Activated CD4-positive, alpha-beta memory T cell treated with anti-CD3 and anti-CD28 coated beads for 36 hours (primary cell): ENCODE measurements around the gene VPREB3. TPM values are rescaled to one million over a fixed set of nuclear protein-coding genes. Genes with fewer than 3 reads are reported as not detected.

Source experiments
- CTCF ChIA-PET: fragments of 350-600 bp; sonication (Branson Sonifier 250); formaldehyde crosslinking; loops from one replicate; lab custom pipeline; 2021; ENCODE audit warnings: antibody characterized with exemption, inconsistent platforms; lab: Charles Lee
- POLR2A ChIA-PET: fragments of 350-600 bp; sonication (Branson Sonifier 250); formaldehyde crosslinking; loops from one replicate; lab custom pipeline; 2021; ENCODE audit warnings: antibody characterized with exemption; lab: Charles Lee
- DNase-seq: peaks from one replicate; pipeline ENCODE4 v3.0.0-alpha.2; 2020
- H3K27ac Mint-ChIP-seq: one replicate; pipeline ENCODE4 v1.8.0; 2021; ENCODE audit warnings: mixed read lengths
- H3K27me3 Mint-ChIP-seq: one replicate; pipeline ENCODE4 v1.8.0; 2021; ENCODE audit warnings: mixed read lengths
- H3K36me3 Mint-ChIP-seq: one replicate; pipeline ENCODE4 v1.8.0; 2021; ENCODE audit warnings: mixed read lengths
- H3K4me1 Mint-ChIP-seq: one replicate; pipeline ENCODE4 v1.8.0; 2021; ENCODE audit warnings: low read depth, mixed read lengths
- H3K4me3 Mint-ChIP-seq: one replicate; pipeline ENCODE4 v1.8.0; 2021; ENCODE audit warnings: mild to moderate bottlenecking, mixed read lengths
- H3K9me3 Mint-ChIP-seq: one replicate; pipeline ENCODE4 v1.8.0; 2021; ENCODE audit warnings: mixed read lengths
- intact Hi-C: fragments of 100-400 bp; cut with micrococcal nuclease; formaldehyde crosslinking; loops from one replicate; pipeline ENCODE4 v1.15.1; 2023
- total RNA-seq, 2 experiments: library from RNA; stranded (reverse); gene quantifications; one replicate each; pipeline ENCODE4 v1.2.3, GENCODE V29; 2021

VPREB3 gene
- not detected for total RNA-seq

GRCh38 chr22:23754220-23754919 lies at the start of gene VPREB3:
Gene VPREB3, minus strand, starts transcription at chr22:23754425. Its CDS starts 62 bp downstream, at chr22:23754363.
- DNase-seq: no peak
- Mint-ChIP-seq H3K27ac (no peak within 1 kb of the TSS), H3K36me3 (no peaks in the 10 kb centered on the region), H3K4me3 (no peak within 1 kb of the TSS), H3K4me1 (peaks cover 12% of the 10 kb centered on the region), H3K27me3 (no peaks in the 10 kb centered on the region), H3K9me3 (no peaks in the 10 kb centered on the region)
- intact Hi-C loops: no loop called here
- POLR2A ChIA-PET: no interaction called here
- CTCF ChIA-PET: interaction anchor here (1.2 to 1.7 kb wide), 2 partner anchors 12 to 15 kb away, joined by 3 to 5 read pairs; no protein-coding TSS in a partner anchor

- no peaks in the 10 kb centered on the region for H3K4me1 Mint-ChIP-seq
- no peaks in the 10 kb centered on the region for H3K9me3 Mint-ChIP-seq
- no peak overlapping the region for H3K4me3 Mint-ChIP-seq
- ChIA-PET CTCF (no interaction called here), POLR2A (interaction anchor here (0.6 kb wide), 1 partner anchor 654 kb away, joined by 3 read pairs; no protein-coding TSS in a partner anchor)
- intact Hi-C loops: no loop called here
- peaks cover 28% of the 10 kb centered on the region for H3K36me3 Mint-ChIP-seq
- DNase-seq: no peak
- no peaks in the 10 kb centered on the region for H3K27me3 Mint-ChIP-seq
- no peak overlapping the region for H3K27ac Mint-ChIP-seq
These were observed 49.0 kb upstream of the VPREB3 start for GRCh38 chr22:23803001-23803819.

- intact Hi-C loops: no loop called here
- H3K27ac Mint-ChIP-seq: no peak overlapping the region
- peaks cover 28% of the 10 kb centered on the region for H3K36me3 Mint-ChIP-seq
- H3K27me3 Mint-ChIP-seq: no peaks in the 10 kb centered on the region
- no peak overlapping the region for H3K4me3 Mint-ChIP-seq
- POLR2A ChIA-PET: no interaction called here
- H3K9me3 Mint-ChIP-seq: no peaks in the 10 kb centered on the region
- CTCF ChIA-PET: no interaction called here
- DNase-seq: no peak
- no peaks in the 10 kb centered on the region for H3K4me1 Mint-ChIP-seq
These were observed 47.7 kb upstream of the VPREB3 start for GRCh38 chr22:23801886-23802377.

GRCh38 chr22:23801238-23801821 lies 47.1 kb upstream of the VPREB3 start:
- no peaks in the 10 kb centered on the region for H3K27me3 Mint-ChIP-seq
- ChIA-PET POLR2A (no interaction called here), CTCF (no interaction called here)
- H3K9me3 Mint-ChIP-seq: no peaks in the 10 kb centered on the region
- no peaks in the 10 kb centered on the region for H3K4me1 Mint-ChIP-seq
- no peak for DNase-seq
- no peak overlapping the region for H3K4me3 Mint-ChIP-seq
- H3K27ac Mint-ChIP-seq: no peak overlapping the region
- peaks cover 32% of the 10 kb centered on the region for H3K36me3 Mint-ChIP-seq
- intact Hi-C loops: no loop called here

- Mint-ChIP-seq H3K27ac (no peak overlapping the region), H3K9me3 (no peaks in the 10 kb centered on the region), H3K27me3 (no peaks in the 10 kb centered on the region), H3K4me3 (no peak overlapping the region), H3K36me3 (peaks cover 36% of the 10 kb centered on the region), H3K4me1 (no peaks in the 10 kb centered on the region)
- DNase-seq: no peak
- POLR2A ChIA-PET: no interaction called here
- CTCF ChIA-PET: no interaction called here
- intact Hi-C loops: no loop called here
These were observed 46.3 kb upstream of the VPREB3 start for GRCh38 chr22:23800297-23801237.

GRCh38 chr22:23796461-23796860 lies 42.2 kb upstream of the VPREB3 start:
- H3K4me3 Mint-ChIP-seq: no peak overlapping the region
- no peak overlapping the region for H3K27ac Mint-ChIP-seq
- CTCF ChIA-PET: no interaction called here
- no peaks in the 10 kb centered on the region for H3K9me3 Mint-ChIP-seq
- DNase-seq: no peak
- intact Hi-C loops: no loop called here
- peaks cover 28% of the 10 kb centered on the region for H3K36me3 Mint-ChIP-seq
- H3K27me3 Mint-ChIP-seq: no peaks in the 10 kb centered on the region
- POLR2A ChIA-PET: no interaction called here
- H3K4me1 Mint-ChIP-seq: no peaks in the 10 kb centered on the region

GRCh38 chr22:23793326-23793725 lies 39.1 kb upstream of the VPREB3 start:
- no peaks in the 10 kb centered on the region for H3K27me3 Mint-ChIP-seq
- no peak for DNase-seq
- no peak overlapping the region for H3K27ac Mint-ChIP-seq
- intact Hi-C loops: no loop called here
- H3K9me3 Mint-ChIP-seq: no peaks in the 10 kb centered on the region
- H3K36me3 Mint-ChIP-seq: peaks cover 15% of the 10 kb centered on the region
- H3K4me1 Mint-ChIP-seq: peaks cover 11% of the 10 kb centered on the region
- no peak overlapping the region for H3K4me3 Mint-ChIP-seq
- CTCF ChIA-PET: interaction anchor here (0.6 kb wide), 1 partner anchor 72 kb away, joined by 3 read pairs; no protein-coding TSS in a partner anchor
- POLR2A ChIA-PET: no interaction called here

- CTCF ChIA-PET: no interaction called here
- intact Hi-C loops: no loop called here
- H3K36me3 Mint-ChIP-seq: peaks cover 10% of the 10 kb centered on the region
- H3K4me1 Mint-ChIP-seq: peaks cover 18% of the 10 kb centered on the region
- POLR2A ChIA-PET: no interaction called here
- no peak overlapping the region for H3K4me3 Mint-ChIP-seq
- H3K27me3 Mint-ChIP-seq: no peaks in the 10 kb centered on the region
- DNase-seq: no peak
- H3K9me3 Mint-ChIP-seq: no peaks in the 10 kb centered on the region
- no peak overlapping the region for H3K27ac Mint-ChIP-seq
These were observed 37.8 kb upstream of the VPREB3 start for GRCh38 chr22:23791738-23792645.

GRCh38 chr22:23790819-23791737 lies 36.9 kb upstream of the VPREB3 start:
- H3K4me1 Mint-ChIP-seq: peaks cover 25% of the 10 kb centered on the region
- intact Hi-C loops: no loop called here
- no peaks in the 10 kb centered on the region for H3K9me3 Mint-ChIP-seq
- H3K36me3 Mint-ChIP-seq: peaks cover 3% of the 10 kb centered on the region
- no peak for DNase-seq
- no peak overlapping the region for H3K27ac Mint-ChIP-seq
- ChIA-PET POLR2A (no interaction called here), CTCF (no interaction called here)
- no peaks in the 10 kb centered on the region for H3K27me3 Mint-ChIP-seq
- H3K4me3 Mint-ChIP-seq: no peak overlapping the region

- POLR2A ChIA-PET: interaction anchor here (0.5 kb wide), 2 partner anchors 30 to 221 kb away, joined by 4 read pairs; no protein-coding TSS in a partner anchor
- Mint-ChIP-seq H3K4me1 (peaks cover 25% of the 10 kb centered on the region), H3K27me3 (no peaks in the 10 kb centered on the region), H3K9me3 (no peaks in the 10 kb centered on the region), H3K27ac (no peak overlapping the region), H3K36me3 (peaks cover 2% of the 10 kb centered on the region), H3K4me3 (no peak overlapping the region)
- CTCF ChIA-PET: interaction anchor here (1.0 to 2.4 kb wide), 2 partner anchors 60 kb away, joined by 3 to 9 read pairs; no protein-coding TSS in a partner anchor
- intact Hi-C loops: loop anchor here (5.0 kb wide), 1 partner anchor 68 kb away; the partner anchor contains the start of gene SLC2A11
- DNase-seq: no peak
These were observed 35.4 kb upstream of the VPREB3 start for GRCh38 chr22:23789638-23790037.
